GM21526 (cell line): ENCODE measurements around the gene OBI1.

Source experiments
- ATAC-seq: cut with Tn5 transposase; IDR thresholded peaks from one replicate; pipeline ENCODE4 v1.9.1; 2021; ENCODE audit warnings: moderate library complexity; ENCODE audit not compliant: unreplicated experiment, low FRiP score

OBI1 gene

GRCh38 chr13:78604782-78605611, 54.0 kb downstream of the OBI1 start:
- ATAC-seq = no peak

- peak; percentile 84 for ATAC-seq
Observed at GRCh38 chr13:78603240-78603957, 55.6 kb downstream of the OBI1 start, which contains the start of gene POU4F1. Gene POU4F1 (minus strand): TSS chr13:78603552. CDS start chr13:78603326, 226 bp downstream.

GRCh38 chr13:78602561-78603239, 56.3 kb downstream of the OBI1 start:
- ATAC-seq = peak; percentile 23

GRCh38 chr13:78601874-78602560, 56.9 kb downstream of the OBI1 start:
- ATAC-seq = no peak

- no peak for ATAC-seq
Observed at GRCh38 chr13:78601124-78601873, 57.7 kb downstream of the OBI1 start.

GRCh38 chr13:78600280-78600883, 58.6 kb downstream of the OBI1 start:
- no peak for ATAC-seq

GRCh38 chr13:78599645-78600279, 59.2 kb downstream of the OBI1 start:
- no peak for ATAC-seq

- no peak for ATAC-seq
Observed at GRCh38 chr13:78598966-78599644, 59.9 kb downstream of the OBI1 start.

GRCh38 chr13:78598116-78598781, 60.7 kb downstream of the OBI1 start:
- no peak for ATAC-seq

GRCh38 chr13:78597602-78597932, 61.4 kb downstream of the OBI1 start:
- no peak for ATAC-seq

- no peak for ATAC-seq
Observed at GRCh38 chr13:78596736-78597601, 62.0 kb downstream of the OBI1 start.

- ATAC-seq = no peak
Observed at GRCh38 chr13:78596399-78596735, 62.6 kb downstream of the OBI1 start.

- no peak for ATAC-seq
Observed at GRCh38 chr13:78595495-78596398, 63.2 kb downstream of the OBI1 start.

GRCh38 chr13:78594456-78594975, 64.4 kb downstream of the OBI1 start:
- ATAC-seq = no peak

- no peak for ATAC-seq
Observed at GRCh38 chr13:78593652-78594455, 65.1 kb downstream of the OBI1 start.
